Gastroesophageal sphincter (tissue), 3 donors: ENCODE data around the gene ADPGK.

Source experiments
- POLR2A ChIP-seq, 2 donors: fragments of 450-650 bp; IDR thresholded peaks; one replicate each; pipeline ENCODE4 v1.6.1; 2017; ENCODE audit warnings: antibody characterized with exemption in 2 of 2, mild to moderate bottlenecking in 2 of 2, moderate library complexity in 1 of 2
- POLR2AphosphoS5 ChIP-seq: sonication (generic); formaldehyde crosslinking; IDR thresholded peaks from one replicate; pipeline ENCODE4 v1.6.1; 2017; ENCODE audit warnings: antibody characterized with exemption
- TF ChIP-seq, protein P1 (sequence below), 4 experiments: fragments of 200-600 bp in 2 of 4; fragments of 450-650 bp in 2 of 4; sonication (generic) in 1 of 4; IDR thresholded peaks; one replicate each; pipeline ENCODE4 v1.5.1; 2017 to 2019; ENCODE audit warnings: antibody characterized with exemption in 4 of 4, mild to moderate bottlenecking in 2 of 4, moderate library complexity in 2 of 4

GRCh38 chr15:72737723-72738122 lies 45.8 kb downstream of the ADPGK start:
- TF ChIP-seq, protein P1, sequence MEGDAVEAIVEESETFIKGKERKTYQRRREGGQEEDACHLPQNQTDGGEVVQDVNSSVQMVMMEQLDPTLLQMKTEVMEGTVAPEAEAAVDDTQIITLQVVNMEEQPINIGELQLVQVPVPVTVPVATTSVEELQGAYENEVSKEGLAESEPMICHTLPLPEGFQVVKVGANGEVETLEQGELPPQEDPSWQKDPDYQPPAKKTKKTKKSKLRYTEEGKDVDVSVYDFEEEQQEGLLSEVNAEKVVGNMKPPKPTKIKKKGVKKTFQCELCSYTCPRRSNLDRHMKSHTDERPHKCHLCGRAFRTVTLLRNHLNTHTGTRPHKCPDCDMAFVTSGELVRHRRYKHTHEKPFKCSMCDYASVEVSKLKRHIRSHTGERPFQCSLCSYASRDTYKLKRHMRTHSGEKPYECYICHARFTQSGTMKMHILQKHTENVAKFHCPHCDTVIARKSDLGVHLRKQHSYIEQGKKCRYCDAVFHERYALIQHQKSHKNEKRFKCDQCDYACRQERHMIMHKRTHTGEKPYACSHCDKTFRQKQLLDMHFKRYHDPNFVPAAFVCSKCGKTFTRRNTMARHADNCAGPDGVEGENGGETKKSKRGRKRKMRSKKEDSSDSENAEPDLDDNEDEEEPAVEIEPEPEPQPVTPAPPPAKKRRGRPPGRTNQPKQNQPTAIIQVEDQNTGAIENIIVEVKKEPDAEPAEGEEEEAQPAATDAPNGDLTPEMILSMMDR (IDR thresholded peaks at IDR 0.05), result no peak
- TF ChIP-seq POLR2A (IDR thresholded peaks at IDR 0.05) (no peak), POLR2AphosphoS5 (no peak)
